HG03354 (cell line): ENCODE data around the gene ANKLE2.
"Not testable (repeated sequence)": the region's sequence is repeated elsewhere in the genome, so short reads cannot be mapped to it uniquely, and the experiment has no call there.

Experiments
- ATAC-seq: cut with Tn5 transposase; IDR thresholded peaks from one replicate; pipeline ENCODE4 v1.9.1; 2021; ENCODE audit warnings: mild to moderate bottlenecking; ENCODE audit not compliant: unreplicated experiment, poor library complexity, severe bottlenecking

Gene ANKLE2

DNA sequence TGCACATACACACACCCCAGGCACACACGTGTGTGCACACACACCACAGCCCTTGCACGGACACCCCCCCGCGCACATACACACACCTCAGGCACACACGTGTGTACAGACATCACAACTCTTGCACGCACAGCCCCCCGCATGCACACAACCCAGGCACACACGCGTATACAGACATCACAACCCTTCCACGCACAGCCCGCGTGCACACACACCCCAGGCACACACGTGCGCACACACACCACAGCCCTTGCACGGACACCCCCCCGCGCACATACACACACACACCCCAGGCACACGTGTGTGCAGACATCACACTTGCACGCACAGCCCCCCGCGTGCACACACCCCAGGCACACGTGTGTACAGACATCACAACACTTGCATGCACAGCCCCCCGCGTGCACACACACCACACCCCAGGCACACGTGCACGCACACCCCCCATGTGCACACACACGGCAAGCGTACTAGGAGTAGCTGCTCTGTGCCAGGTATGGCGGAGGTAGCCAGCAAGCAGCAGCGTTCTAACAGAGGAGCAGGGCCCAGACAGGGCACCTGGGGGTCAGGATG lies 18.2 kb upstream of the ANKLE2 start:
- ATAC-seq = no peak

DNA sequence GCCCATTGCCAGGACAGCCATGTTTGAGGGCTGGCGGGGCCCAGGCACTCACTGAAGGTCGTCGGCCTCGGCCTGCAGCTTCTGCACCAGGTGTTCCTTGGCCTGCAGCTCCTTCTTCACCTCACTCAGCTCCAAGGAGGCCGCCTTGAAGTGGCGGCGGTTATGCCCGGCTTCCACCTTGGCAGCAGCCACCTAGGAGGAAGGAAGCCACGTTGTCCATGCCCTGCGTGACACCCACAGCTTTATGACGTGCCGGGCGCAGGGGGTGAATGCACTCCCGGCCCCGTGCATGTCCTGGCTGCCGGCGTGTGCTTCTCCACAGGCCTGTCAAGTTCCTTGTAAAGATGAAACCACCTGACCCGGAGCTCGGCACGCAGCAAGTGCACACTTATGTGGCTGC lies 16.0 kb upstream of the ANKLE2 start:
- no peak for ATAC-seq

DNA sequence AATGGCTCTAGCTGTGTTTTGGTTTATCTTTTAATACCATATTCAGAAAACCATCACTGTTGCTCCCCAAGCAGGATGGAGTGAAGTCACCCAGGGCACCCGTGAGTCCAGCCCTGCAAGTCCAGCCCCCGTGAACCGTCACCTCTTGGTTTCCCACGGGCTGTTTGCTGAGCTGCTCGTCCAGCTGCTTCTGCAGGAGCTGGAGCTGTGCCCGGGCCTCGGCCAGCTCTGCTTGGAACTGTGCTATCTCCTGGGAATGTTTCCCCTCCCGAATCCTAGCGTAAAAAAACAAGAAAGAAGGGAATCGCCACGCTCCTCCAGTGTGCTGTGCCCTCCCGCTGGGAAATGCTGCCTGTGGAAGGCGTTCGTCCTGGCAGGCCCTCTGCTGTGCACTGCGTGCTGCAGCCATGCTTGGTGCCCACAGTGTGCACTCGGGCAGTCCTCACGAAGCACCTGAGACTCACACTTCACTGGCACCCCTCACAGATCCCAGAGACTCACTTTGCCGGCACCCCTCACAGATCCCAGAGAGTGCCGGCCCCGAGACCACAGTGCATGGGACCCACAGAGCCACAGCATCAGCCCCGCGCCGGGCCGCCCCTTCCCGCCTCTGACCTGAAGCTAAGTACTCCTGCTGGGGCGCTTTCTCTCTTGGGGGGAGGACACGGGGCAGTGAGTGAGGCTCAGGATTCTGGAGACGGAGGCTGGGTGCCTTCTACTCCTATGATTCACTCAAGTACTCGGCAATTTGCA lies 15.4 kb upstream of the ANKLE2 start:
- ATAC-seq = no peak

DNA sequence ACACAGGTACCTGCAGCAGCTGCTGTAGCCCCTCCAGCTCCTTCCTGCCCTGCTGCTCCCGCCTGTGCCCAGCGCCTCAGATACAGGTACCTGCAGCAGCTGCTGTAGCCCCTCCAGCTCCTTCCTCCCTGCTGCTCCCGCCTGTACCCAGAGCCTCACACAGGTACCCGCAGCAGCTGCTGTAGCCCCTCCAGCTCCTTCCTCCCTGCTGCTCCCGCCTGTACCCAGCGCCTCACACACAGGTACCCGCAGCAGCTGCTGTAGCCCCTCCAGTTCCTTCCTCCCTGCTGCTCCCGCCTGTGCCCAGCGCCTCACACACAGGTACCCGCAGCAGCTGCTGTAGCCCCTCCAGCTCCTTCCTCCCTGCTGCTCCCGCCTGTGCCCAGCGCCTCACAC lies 14.6 kb upstream of the ANKLE2 start:
- ATAC-seq = not testable (repeated sequence)

GRCh38 chr12:132775502-132776229 lies 14.0 kb upstream of the ANKLE2 start:
- no peak for ATAC-seq

- no peak for ATAC-seq
Observed at GRCh38 chr12:132774646-132775275, 13.1 kb upstream of the ANKLE2 start.

DNA sequence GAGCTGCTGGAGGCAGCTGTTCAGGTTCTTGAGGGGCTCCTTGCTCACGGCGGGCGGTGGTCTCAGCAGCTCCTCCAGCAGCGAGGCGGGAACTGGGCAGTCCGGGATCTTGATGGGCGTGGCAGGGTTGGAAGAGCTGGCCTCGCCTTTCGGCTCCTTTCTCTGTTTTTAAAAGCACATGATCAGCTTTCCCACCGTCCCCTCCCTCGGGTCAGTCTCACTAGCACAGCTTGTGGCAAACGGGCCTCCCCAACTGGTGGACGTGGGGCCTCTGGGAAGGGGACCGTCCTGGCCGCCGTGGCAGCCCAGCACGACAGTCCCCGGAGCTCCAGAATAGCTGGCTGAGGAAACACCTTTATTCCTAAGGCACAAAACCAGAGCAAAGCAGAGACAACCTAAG lies 12.5 kb upstream of the ANKLE2 start:
- ATAC-seq = no peak

- ATAC-seq = no peak
Observed at GRCh38 chr12:132773077-132773955, 11.7 kb upstream of the ANKLE2 start.

DNA sequence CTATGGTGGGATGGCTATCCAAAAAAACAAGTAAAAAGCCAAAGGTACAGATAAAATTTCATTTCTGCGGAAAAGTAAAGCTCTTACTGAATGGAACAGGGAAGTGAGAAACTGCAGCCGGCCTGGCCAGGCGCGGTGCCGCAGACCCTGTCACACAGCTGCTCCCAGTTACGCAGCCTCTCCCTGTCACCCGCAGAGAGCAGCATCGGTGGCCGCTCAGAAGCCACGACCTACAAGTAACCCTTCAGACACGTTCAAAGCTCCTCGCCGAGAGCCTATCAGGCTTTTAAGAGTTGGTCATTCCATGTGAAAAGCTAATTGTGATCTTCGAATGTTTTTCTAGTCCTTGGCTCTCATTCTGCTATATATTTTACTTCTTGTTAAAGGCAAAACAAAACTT lies 11.0 kb upstream of the ANKLE2 start:
- ATAC-seq = no peak

- peak; percentile 62 for ATAC-seq
Observed at GRCh38 chr12:132771126-132771838, 9.7 kb upstream of the ANKLE2 start.

DNA sequence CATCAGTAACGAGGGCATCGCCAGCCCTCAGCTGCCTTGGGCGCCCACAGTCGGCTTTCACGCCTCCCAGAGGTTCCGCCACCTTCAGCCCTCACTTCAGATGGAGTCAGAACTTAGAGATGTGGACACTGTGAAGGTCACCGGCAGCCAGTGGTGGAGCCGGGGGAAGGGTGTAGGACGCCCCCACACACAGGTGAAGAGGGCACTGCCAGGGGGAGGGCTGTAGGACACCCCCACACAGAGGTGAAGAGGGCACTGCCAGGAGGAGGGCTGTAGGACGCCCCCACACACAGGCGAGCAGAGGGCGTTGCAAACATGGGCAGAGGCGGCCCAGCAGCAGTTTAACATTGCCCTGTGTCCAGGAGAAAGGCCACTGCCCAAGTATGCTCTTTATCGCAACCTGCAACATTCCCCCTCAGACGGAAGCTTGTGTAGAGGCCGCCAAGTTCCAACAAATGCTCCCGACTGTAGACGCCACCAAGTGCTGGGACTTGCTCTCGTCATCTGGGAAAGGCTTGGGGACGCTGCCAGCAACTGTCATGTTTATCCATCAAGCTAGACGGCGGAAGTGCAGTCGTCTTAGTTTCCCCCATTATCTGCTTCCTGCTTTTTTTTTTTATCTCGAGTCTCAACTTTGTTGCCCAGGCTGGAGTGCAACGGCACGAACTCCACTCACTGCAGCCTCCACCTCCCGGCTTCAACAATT lies 4.9 kb upstream of the ANKLE2 start:
- no peak for ATAC-seq

- no peak for ATAC-seq
Observed at GRCh38 chr12:132765361-132765760, 3.7 kb upstream of the ANKLE2 start.

DNA sequence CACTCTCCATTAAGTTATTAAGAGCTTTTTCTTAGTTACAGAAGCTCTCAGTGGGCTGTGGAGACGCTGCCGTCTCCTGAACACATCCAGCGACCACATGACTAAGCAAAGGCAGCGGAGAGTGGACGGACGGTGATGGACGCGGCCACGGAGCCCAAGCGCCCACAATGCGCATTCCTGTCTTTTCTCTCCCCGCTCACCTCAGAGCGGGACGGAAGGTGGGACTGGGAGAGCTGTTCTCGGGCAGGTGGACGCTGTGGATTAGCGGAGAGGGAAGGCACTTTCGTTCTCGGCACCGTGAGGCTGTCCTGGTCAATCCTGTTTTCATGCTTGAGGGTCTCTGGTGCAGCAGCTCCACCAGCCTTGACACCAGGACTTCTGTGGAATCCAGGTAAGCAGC lies 2.6 kb upstream of the ANKLE2 start:
- no peak for ATAC-seq

DNA sequence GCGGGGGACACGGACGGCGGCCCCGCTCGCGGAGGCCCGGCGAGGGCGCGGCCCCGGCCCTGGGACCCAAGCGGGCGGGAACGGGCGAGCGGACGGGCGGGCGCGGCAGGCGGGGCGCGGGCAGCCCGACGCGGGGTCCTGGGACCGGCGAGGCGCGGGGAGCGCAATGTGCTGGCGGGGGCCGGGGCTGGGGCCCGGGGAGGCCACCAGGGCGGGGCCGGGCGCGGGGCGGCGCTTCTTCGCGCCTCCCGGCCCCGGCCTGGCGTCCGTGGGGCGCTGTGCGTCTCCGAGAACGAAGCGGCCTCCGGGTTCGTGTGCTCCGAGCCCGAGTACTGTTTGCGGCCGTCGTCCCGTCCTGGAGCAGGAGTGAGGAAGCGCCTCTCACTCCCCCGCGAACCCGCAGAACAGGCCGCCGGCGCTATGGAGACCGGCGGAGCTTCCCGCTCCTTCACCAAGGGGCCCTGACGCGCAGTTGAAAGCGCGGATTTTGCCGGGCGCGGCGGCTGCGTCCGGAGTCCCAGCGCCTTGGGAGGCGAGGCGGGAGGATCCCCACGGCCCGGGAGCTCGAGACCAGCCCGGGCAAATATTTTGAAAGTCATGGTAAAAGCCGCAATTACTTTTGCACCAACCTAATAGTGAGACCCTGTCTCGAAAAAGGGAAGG lies 420 bp upstream of the ANKLE2 start:
- ATAC-seq = peak; percentile 85

- no peak for ATAC-seq
Observed at GRCh38 chr12:132759359-132759758, 2.3 kb downstream of the ANKLE2 start.

DNA sequence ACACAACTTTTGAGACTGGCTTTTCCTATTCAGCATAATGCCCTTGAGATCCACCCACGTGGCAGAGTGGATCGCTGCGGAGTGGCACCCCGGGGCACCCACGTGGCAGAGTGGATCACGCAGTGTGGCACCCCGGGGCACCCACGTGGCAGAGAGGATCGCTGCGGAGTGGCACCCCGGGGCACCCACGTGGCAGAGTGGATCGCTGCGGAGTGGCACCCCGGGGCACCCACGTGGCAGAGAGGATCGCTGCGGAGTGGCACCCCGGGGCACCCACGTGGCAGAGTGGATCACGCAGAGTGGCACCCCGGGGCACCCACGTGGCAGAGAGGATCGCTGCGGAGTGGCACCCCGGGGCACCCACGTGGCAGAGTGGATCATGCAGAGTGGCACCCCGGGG lies 2.8 kb downstream of the ANKLE2 start:
- not testable (repeated sequence) for ATAC-seq

DNA sequence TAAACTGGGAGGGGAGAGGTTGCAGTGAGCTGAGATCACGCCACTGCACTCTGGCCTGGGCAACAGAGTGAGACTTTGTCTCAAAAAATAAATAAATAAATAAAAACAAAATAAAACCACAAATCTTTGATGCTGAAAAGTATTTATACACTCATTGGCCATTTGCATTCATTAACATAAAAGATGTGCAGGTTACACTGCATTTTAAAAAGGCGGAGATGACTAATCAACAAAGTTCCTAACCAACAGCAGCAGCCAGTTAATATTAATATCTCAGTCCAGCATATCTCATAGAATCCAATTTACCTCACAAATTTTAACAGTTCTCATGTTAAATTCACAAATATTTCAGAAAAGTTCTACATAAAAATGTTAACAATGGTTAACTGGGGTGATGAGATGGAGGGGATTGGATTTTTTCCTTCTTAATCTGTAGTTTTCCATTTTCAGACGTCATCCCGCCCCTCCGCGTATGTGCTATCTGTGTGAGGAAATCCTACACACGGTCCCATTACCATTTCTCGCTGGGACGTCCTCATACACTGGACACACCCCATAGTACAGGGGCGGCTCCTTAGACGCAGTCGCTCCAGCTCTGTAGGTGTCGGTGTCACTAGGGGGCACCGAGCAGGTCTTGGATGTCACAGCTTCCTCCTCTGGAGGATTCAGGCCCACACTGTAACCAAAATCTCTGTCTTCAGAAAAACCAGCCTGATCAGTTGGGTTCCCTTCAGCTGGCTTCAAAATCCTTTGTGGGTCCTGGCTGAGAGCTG lies 7.3 kb downstream of the ANKLE2 start:
- no peak for ATAC-seq
